Measurements from ENCODE around the gene UBE3C.
"Not testable (repeated sequence)": the region's sequence is repeated elsewhere in the genome, so short reads cannot be mapped to it uniquely, and the experiment has no call there.

UBE3C gene

DNA sequence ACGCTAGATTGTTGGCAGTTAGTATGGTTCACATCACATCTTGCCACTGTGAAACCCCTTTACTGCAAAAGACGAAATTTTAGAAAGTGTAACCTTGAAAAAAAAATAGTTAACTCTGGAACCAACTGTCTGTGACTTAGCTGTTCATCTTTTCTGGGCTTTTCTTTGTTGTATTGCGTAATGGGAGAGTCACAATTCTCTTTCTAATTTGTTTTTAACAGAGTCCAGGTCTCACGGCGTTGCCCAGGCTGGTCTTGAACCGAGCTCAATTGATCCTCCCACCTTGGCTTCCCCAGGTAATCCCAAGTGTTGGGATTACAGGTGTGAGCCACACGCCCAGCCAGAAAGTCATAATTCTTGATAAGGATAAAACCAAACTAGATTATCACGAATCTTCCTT, 14.5 kb downstream of the UBE3C start:
- no peak overlapping the region for H2BK5ac ChIP-seq (ENCODE audit: low read depth, low read length, poor library complexity, severe bottlenecking)
- no peaks in the 10 kb centered on the region for H3K79me1 ChIP-seq (replicated peaks; ENCODE audit: low read length, poor library complexity, severe bottlenecking)
- no peak for DNase-seq
- peaks cover 0 to 4% of the 10 kb centered on the region in 2 experiments for H3K36me3 ChIP-seq (ENCODE audit: control insufficient read depth in 1 of 2, insufficient read depth in 2 of 2, low read depth in 1 of 2, low read length in 2 of 2)
- no peak overlapping the region for H2AK5ac ChIP-seq (ENCODE audit: low read length, severe bottlenecking)
- peaks cover 18% of the 10 kb centered on the region for H3K4me1 ChIP-seq (ENCODE audit: control insufficient read depth, insufficient read depth, low read depth, low read length)
- no peak overlapping the region for H3K18ac ChIP-seq (ENCODE audit: low read depth in 1 of 2, low read length in 2 of 2)
- no peak overlapping the region for H2BK12ac ChIP-seq (ENCODE audit: low read length in 2 of 2)
- H3K27me3 ChIP-seq (ENCODE audit: control insufficient read depth in 1 of 2, insufficient read depth in 1 of 2, low read length in 2 of 2) = no peaks in the 10 kb centered on the region
- no peak overlapping the region for H3K14ac ChIP-seq (ENCODE audit: low read length in 2 of 2)
- H3K9me3 ChIP-seq (ENCODE audit: control insufficient read depth, low read length) = no peaks in the 10 kb centered on the region
- H4K91ac ChIP-seq (ENCODE audit: low read length) = no peak overlapping the region
- no peak overlapping the region for H4K8ac ChIP-seq (ENCODE audit: low read length)
- no peak overlapping the region for H2AFZ ChIP-seq (ENCODE audit: low read depth, low read length)
- H2BK120ac ChIP-seq (ENCODE audit: low read depth, low read length) = no peak overlapping the region
- H3K27ac ChIP-seq (ENCODE audit: low read length, poor library complexity, severe bottlenecking) = no peak overlapping the region
- no peak overlapping the region for H3K23ac ChIP-seq (ENCODE audit: low read length in 2 of 2)
- H3K9ac ChIP-seq (ENCODE audit: low read length) = no peak overlapping the region
- H3K4me2 ChIP-seq (ENCODE audit: low read length, poor library complexity, severe bottlenecking) = no peak overlapping the region
- no peak overlapping the region for H2BK15ac ChIP-seq (ENCODE audit: low read depth, poor library complexity, severe bottlenecking)
- H3K4me3 ChIP-seq (ENCODE audit: insufficient read depth in 1 of 2, low read depth in 1 of 2, low read length in 2 of 2) = no peak overlapping the region
- no peak overlapping the region for H3K4ac ChIP-seq (ENCODE audit: low read depth in 1 of 2, low read length in 2 of 2)
- WGBS = 96% methylated on average over 8 of the region's 8 CpGs

DNA sequence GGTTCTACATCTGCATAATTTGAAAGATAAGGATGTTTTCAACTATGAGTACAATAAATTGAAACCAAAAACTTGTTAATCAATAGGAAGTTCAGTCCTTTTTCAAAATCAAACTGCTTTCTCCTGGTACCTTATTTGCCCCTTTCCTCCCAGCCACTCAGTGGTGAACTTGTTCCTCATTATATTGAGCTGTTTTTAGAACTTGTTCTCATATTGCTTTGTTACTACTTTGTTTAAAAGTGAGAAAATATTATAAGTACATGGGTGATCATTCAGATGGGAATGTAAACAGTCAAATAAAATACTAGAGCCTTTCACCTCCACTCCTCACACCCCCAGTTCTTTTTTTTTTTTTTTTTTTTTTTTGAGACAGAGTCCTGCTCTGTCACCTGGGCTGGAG, 17.2 kb downstream of the UBE3C start:
- Histone ChIP-seq H3K4me3 (ENCODE audit: insufficient read depth in 1 of 2, low read depth in 1 of 2, low read length in 2 of 2) (no peak overlapping the region), H3K18ac (ENCODE audit: low read depth in 1 of 2, low read length in 2 of 2) (no peak overlapping the region), H3K9ac (ENCODE audit: low read length) (no peak overlapping the region), H4K91ac (ENCODE audit: low read length) (no peak overlapping the region), H3K14ac (ENCODE audit: low read length in 2 of 2) (no peak overlapping the region), H3K27ac (ENCODE audit: low read length, poor library complexity, severe bottlenecking) (no peak overlapping the region), H3K4me1 (ENCODE audit: control insufficient read depth, insufficient read depth, low read depth, low read length) (peaks cover 12% of the 10 kb centered on the region), H4K8ac (ENCODE audit: low read length) (no peak overlapping the region), H2AFZ (ENCODE audit: low read depth, low read length) (no peak overlapping the region), H2AK5ac (ENCODE audit: low read length, severe bottlenecking) (no peak overlapping the region), H2BK5ac (ENCODE audit: low read depth, low read length, poor library complexity, severe bottlenecking) (no peak overlapping the region), H3K79me1 (replicated peaks; ENCODE audit: low read length, poor library complexity, severe bottlenecking) (no peaks in the 10 kb centered on the region), H3K23ac (ENCODE audit: low read length in 2 of 2) (no peak overlapping the region), H3K27me3 (ENCODE audit: control insufficient read depth in 1 of 2, insufficient read depth in 1 of 2, low read length in 2 of 2) (no peaks in the 10 kb centered on the region), H3K4ac (ENCODE audit: low read depth in 1 of 2, low read length in 2 of 2) (no peak overlapping the region), H2BK15ac (ENCODE audit: low read depth, poor library complexity, severe bottlenecking) (no peak overlapping the region), H2BK120ac (ENCODE audit: low read depth, low read length) (no peak overlapping the region), H3K9me3 (ENCODE audit: control insufficient read depth, low read length) (no peaks in the 10 kb centered on the region), H3K4me2 (ENCODE audit: low read length, poor library complexity, severe bottlenecking) (no peak overlapping the region), H2BK12ac (ENCODE audit: low read length in 2 of 2) (no peak overlapping the region), H3K36me3 (ENCODE audit: control insufficient read depth in 1 of 2, insufficient read depth in 2 of 2, low read depth in 1 of 2, low read length in 2 of 2) (no peaks in the 10 kb centered on the region)
- DNase-seq = no peak

DNA sequence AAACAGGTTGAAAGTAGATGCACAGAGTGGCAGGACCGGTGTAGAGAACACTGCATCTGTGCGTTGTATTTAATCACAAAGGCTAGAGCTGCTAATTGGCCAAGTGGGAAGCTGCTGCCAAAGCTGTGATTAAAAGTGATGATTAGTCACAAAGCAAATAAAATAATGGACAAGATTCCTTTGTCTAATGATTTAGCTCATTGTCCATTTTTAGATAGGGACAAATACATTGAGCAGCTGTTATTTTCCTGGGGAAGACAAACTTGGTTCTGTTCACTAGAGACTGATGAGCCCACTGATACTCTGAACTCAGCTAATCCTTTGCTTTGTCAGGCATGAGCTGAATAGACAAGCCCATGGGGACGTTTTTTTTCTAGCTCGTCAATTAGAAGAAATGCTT, 19.7 kb downstream of the UBE3C start:
- Histone ChIP-seq H3K4me3 (ENCODE audit: insufficient read depth in 1 of 2, low read depth in 1 of 2, low read length in 2 of 2) (no peak overlapping the region), H3K4me2 (ENCODE audit: low read length, poor library complexity, severe bottlenecking) (no peak overlapping the region), H3K9me3 (ENCODE audit: control insufficient read depth, low read length) (no peaks in the 10 kb centered on the region), H2BK5ac (ENCODE audit: low read depth, low read length, poor library complexity, severe bottlenecking) (no peak overlapping the region), H4K91ac (ENCODE audit: low read length) (no peak overlapping the region), H2BK120ac (ENCODE audit: low read depth, low read length) (no peak overlapping the region), H3K9ac (ENCODE audit: low read length) (no peak overlapping the region), H3K27me3 (ENCODE audit: control insufficient read depth in 1 of 2, insufficient read depth in 1 of 2, low read length in 2 of 2) (no peaks in the 10 kb centered on the region), H3K4ac (ENCODE audit: low read depth in 1 of 2, low read length in 2 of 2) (no peak overlapping the region), H4K8ac (ENCODE audit: low read length) (no peak overlapping the region), H2BK15ac (ENCODE audit: low read depth, poor library complexity, severe bottlenecking) (no peak overlapping the region), H2BK12ac (ENCODE audit: low read length in 2 of 2) (no peak overlapping the region), H3K14ac (ENCODE audit: low read length in 2 of 2) (no peak overlapping the region), H3K36me3 (ENCODE audit: control insufficient read depth in 1 of 2, insufficient read depth in 2 of 2, low read depth in 1 of 2, low read length in 2 of 2) (no peaks in the 10 kb centered on the region), H3K27ac (ENCODE audit: low read length, poor library complexity, severe bottlenecking) (no peak overlapping the region), H2AFZ (ENCODE audit: low read depth, low read length) (no peak overlapping the region), H3K18ac (ENCODE audit: low read depth in 1 of 2, low read length in 2 of 2) (no peak overlapping the region), H3K23ac (ENCODE audit: low read length in 2 of 2) (no peak overlapping the region), H3K4me1 (ENCODE audit: control insufficient read depth, insufficient read depth, low read depth, low read length) (peaks cover 5% of the 10 kb centered on the region), H3K79me1 (replicated peaks; ENCODE audit: low read length, poor library complexity, severe bottlenecking) (no peaks in the 10 kb centered on the region), H2AK5ac (ENCODE audit: low read length, severe bottlenecking) (no peak overlapping the region)
- no peak for DNase-seq
- 78% methylated on average over 4 of the region's 4 CpGs for WGBS

GRCh38 chr7:157159537-157159936, 20.8 kb downstream of the UBE3C start:
- not testable (repeated sequence) for H3K4me3 ChIP-seq (ENCODE audit: insufficient read depth in 1 of 2, low read depth in 1 of 2, low read length in 2 of 2); H2BK12ac ChIP-seq (ENCODE audit: low read length in 2 of 2)

More at GRCh38 chr7:157159537-157159936, 20.8 kb downstream of the UBE3C start:
- not testable (repeated sequence) for H3K4ac ChIP-seq (ENCODE audit: low read depth in 1 of 2, low read length in 2 of 2); H3K36me3 ChIP-seq (ENCODE audit: control insufficient read depth in 1 of 2, insufficient read depth in 2 of 2, low read depth in 1 of 2, low read length in 2 of 2); DNase-seq; H2BK5ac ChIP-seq (ENCODE audit: low read depth, low read length, poor library complexity, severe bottlenecking); H3K27ac ChIP-seq (ENCODE audit: low read length, poor library complexity, severe bottlenecking); H2AK5ac ChIP-seq (ENCODE audit: low read length, severe bottlenecking); H3K4me1 ChIP-seq (ENCODE audit: control insufficient read depth, insufficient read depth, low read depth, low read length); H2AFZ ChIP-seq (ENCODE audit: low read depth, low read length); H4K91ac ChIP-seq (ENCODE audit: low read length); H3K23ac ChIP-seq (ENCODE audit: low read length in 2 of 2); H3K18ac ChIP-seq (ENCODE audit: low read depth in 1 of 2, low read length in 2 of 2); H3K9ac ChIP-seq (ENCODE audit: low read length); H2BK120ac ChIP-seq (ENCODE audit: low read depth, low read length); H3K9me3 ChIP-seq (ENCODE audit: control insufficient read depth, low read length); H3K14ac ChIP-seq (ENCODE audit: low read length in 2 of 2); H2BK15ac ChIP-seq (ENCODE audit: low read depth, poor library complexity, severe bottlenecking); H4K8ac ChIP-seq (ENCODE audit: low read length); H3K79me1 ChIP-seq (replicated peaks; ENCODE audit: low read length, poor library complexity, severe bottlenecking); H3K27me3 ChIP-seq (ENCODE audit: control insufficient read depth in 1 of 2, insufficient read depth in 1 of 2, low read length in 2 of 2); H3K4me2 ChIP-seq (ENCODE audit: low read length, poor library complexity, severe bottlenecking)
- 93% methylated on average over 8 of the region's 9 CpGs for WGBS

Data from mesenchymal stem cell (in vitro differentiated cells and primary cell).